K562 (cell line): ENCODE results near the gene ZFP92. TPM values are rescaled to one million over a fixed set of nuclear protein-coding genes. Genes with fewer than 3 reads are reported as not detected.

Source experiments
- ATAC-seq: fragments of 200-7000 bp; cut with Tn5 transposase; 3 replicates; pipeline ENCODE4 v1.9.1; 2020; ENCODE audit warnings: moderate library complexity
- BruUV-seq: library from RNA; stranded (reverse); fragments of 400-500 nt; replicated peaks from 2 replicates; lab custom pipeline; 2021; lab: Mats Ljungman, UMichigan
- CTCF ChIA-PET: fragments of 300-600 bp; formaldehyde crosslinking; extraction: SDS; loops from one replicate; lab custom pipeline; 2021; ENCODE audit warnings: low intra/inter-chr PET ratio; lab: Yijun Ruan, JAX
- POLR2A ChIA-PET: fragments of 300-600, 350-650 bp; sonication (Branson Sonifier 250); formaldehyde crosslinking; extraction: SDS; loops from one replicate; lab custom pipeline; 2021; ENCODE audit warnings: antibody characterized with exemption, inconsistent platforms; lab: Yijun Ruan, JAX
- DNase-seq, 4 experiments: peaks; one replicate each; pipeline versions ENCODE4 v3.0.0 to v3.0.0-alpha.2; 2011 to 2018; ENCODE audit warnings: low spot score in 3 of 4, mixed read lengths in 3 of 4; ENCODE audit errors: extremely low read depth in 1 of 4
- FAIRE-seq: peaks from 2 replicates; lab custom pipeline; 2011; peaks lifted over from hg19 to GRCh38; lab: Jason Lieb, UNC
- H2AFZ ChIP-seq: 2 replicates; pipeline ENCODE4 v1.6.0; 2011; ENCODE audit warnings: low read depth, low read length, control low read depth, inconsistent platforms
- H3K27ac ChIP-seq: fragments of 200-600 bp; 3 replicates; pipeline ENCODE4 v1.8.0; 2011; ENCODE audit warnings: low read depth, mild to moderate bottlenecking, control low read depth, inconsistent platforms, low read length, moderate library complexity, mixed read lengths; ENCODE audit errors: extremely low read depth
- H3K27me3 ChIP-seq, 2 experiments: fragments of 300-600 bp in 1 of 2; 2 replicates in 1 of 2; 3 replicates in 1 of 2; pipeline versions ENCODE4 v1.6.0 to v1.8.0; 2011; ENCODE audit warnings: inconsistent platforms in 2 of 2, low read length in 2 of 2, mild to moderate bottlenecking in 1 of 2, mixed read lengths in 1 of 2, moderate library complexity in 1 of 2; ENCODE audit not compliant: control insufficient read depth in 2 of 2, insufficient read depth in 2 of 2
- H3K36me3 ChIP-seq: fragments of 300-600 bp; 3 replicates; pipeline ENCODE4 v1.8.0; 2011; ENCODE audit warnings: mild to moderate bottlenecking, low read length, inconsistent platforms; ENCODE audit not compliant: control insufficient read depth, insufficient read depth
- H3K4me1 ChIP-seq, 2 experiments: fragments of 200-600 bp in 1 of 2; replicated peaks in 1 of 2; 2 replicates in 1 of 2; 3 replicates in 1 of 2; pipeline versions ENCODE4 v1.5.1 to v1.8.0; 2011; ENCODE audit warnings: inconsistent platforms in 2 of 2, low read length in 2 of 2, mild to moderate bottlenecking in 1 of 2, mixed read lengths in 1 of 2, moderate library complexity in 1 of 2; ENCODE audit not compliant: control insufficient read depth in 2 of 2, insufficient read depth in 2 of 2
- H3K4me2 ChIP-seq: 2 replicates; pipeline ENCODE4 v1.6.1; 2011; ENCODE audit warnings: low read length, control low read depth, inconsistent platforms, mixed read lengths; ENCODE audit not compliant: insufficient read depth
- H3K4me3 ChIP-seq: fragments of 200-600 bp; sonication (generic), shearing (Covaris generic); 2 replicates; pipeline ENCODE4 v1.5.1; 2016; ENCODE audit warnings: control low read depth, inconsistent platforms
- H3K79me2 ChIP-seq: fragments of 200-600 bp; 3 replicates; pipeline ENCODE4 v1.8.0; 2011; ENCODE audit warnings: low read length, inconsistent platforms; ENCODE audit not compliant: control insufficient read depth, insufficient read depth
- H3K9ac ChIP-seq, 2 experiments: 2 replicates each; pipeline versions ENCODE4 v1.6.0 to v1.6.1; 2011; ENCODE audit warnings: low read depth in 2 of 2, low read length in 2 of 2, control low read depth in 1 of 2, inconsistent platforms in 1 of 2, mild to moderate bottlenecking in 1 of 2, mixed read lengths in 1 of 2; ENCODE audit not compliant: insufficient read depth in 1 of 2
- H3K9me1 ChIP-seq: one replicate; pipeline ENCODE4 v1.6.0; 2011; ENCODE audit warnings: inconsistent platforms, mild to moderate bottlenecking, low read length, moderate library complexity; ENCODE audit not compliant: control insufficient read depth, insufficient read depth
- H3K9me3 ChIP-seq: replicated peaks from 2 replicates; pipeline ENCODE4 v1.5.1; 2011; ENCODE audit warnings: low read depth, low read length, inconsistent platforms; ENCODE audit not compliant: control insufficient read depth, insufficient read depth
- H4K20me1 ChIP-seq: replicated peaks from 2 replicates; pipeline ENCODE4 v1.6.1; 2011; ENCODE audit warnings: low read length, inconsistent platforms, mixed read lengths; ENCODE audit not compliant: control insufficient read depth, insufficient read depth
- BCOR ChIP-seq: fragments of 450-650 bp; IDR thresholded peaks from 2 replicates; pipeline ENCODE4 v1.6.1; 2016
- BHLHE40 ChIP-seq: IDR thresholded peaks from 2 replicates; pipeline ENCODE4 v1.6.1; 2011; ENCODE audit warnings: low read length, improper control_type of control experiment
- CBFA2T3 ChIP-seq: fragments of 450-650 bp; IDR thresholded peaks from 2 replicates; pipeline ENCODE4 v1.6.1; 2017
- CEBPB ChIP-seq: fragments of 450-650 bp; IDR thresholded peaks from 2 replicates; pipeline ENCODE4 v1.6.1; 2016; ENCODE audit warnings: missing genetic modification characterization, missing compliant biosample characterization
- MXD1 ChIP-seq: fragments of 250-450 bp; sonication (Bioruptor Pico); IDR thresholded peaks from 2 replicates; pipeline ENCODE4 v1.8.0; 2021; ENCODE audit warnings: borderline replicate concordance, mild to moderate bottlenecking, moderate library complexity; ENCODE audit not compliant: poor library complexity, severe bottlenecking
- NCOR1 ChIP-seq: fragments of 450-650 bp; IDR thresholded peaks from 2 replicates; pipeline ENCODE4 v1.6.1; 2016; ENCODE audit warnings: mild to moderate bottlenecking, moderate library complexity
- NR2C1 ChIP-seq, 2 experiments: fragments of 450-650 bp; IDR thresholded peaks; 2 replicates each; pipeline ENCODE4 v1.6.1; 2017; ENCODE audit warnings: mild to moderate bottlenecking in 2 of 2, antibody characterized with exemption in 1 of 2, inconsistent platforms in 1 of 2, missing compliant biosample characterization in 1 of 2, missing genetic modification characterization in 1 of 2
- NR4A1 ChIP-seq, 2 experiments: fragments of 250-450 bp in 1 of 2; fragments of 450-650 bp in 1 of 2; sonication (Bioruptor Pico) in 1 of 2; IDR thresholded peaks; 2 replicates each; pipeline versions ENCODE4 v1.4.0 to v1.6.1; 2016 to 2020; ENCODE audit warnings: mild to moderate bottlenecking in 2 of 2, missing compliant biosample characterization in 1 of 2, missing genetic modification characterization in 1 of 2, moderate library complexity in 1 of 2
- PBX2 ChIP-seq, 2 experiments: IDR thresholded peaks in 1 of 2; conservative IDR thresholded peaks in 1 of 2; 2 replicates each; pipeline ENCODE4 v1.6.1; 2016; ENCODE audit warnings: low read depth in 2 of 2, mild to moderate bottlenecking in 1 of 2, missing compliant biosample characterization in 1 of 2, missing genetic modification characterization in 1 of 2, moderate library complexity in 1 of 2
- SPI1 ChIP-seq: IDR thresholded peaks from 2 replicates; pipeline ENCODE4 v1.6.1; 2011; ENCODE audit warnings: low read depth, low read length, control low read depth, borderline replicate concordance
- SREBF1 ChIP-seq: fragments of 150-350 bp; IDR thresholded peaks from 2 replicates; pipeline ENCODE4 v1.6.1; 2014; ENCODE audit warnings: antibody characterized with exemption, low read depth, low read length, borderline replicate concordance
- XRCC4 ChIP-seq: IDR thresholded peaks from one replicate; pipeline ENCODE4 v1.6.1; 2011; ENCODE audit not compliant: insufficient read depth, insufficient read length; ENCODE audit errors: extremely low read depth
- ZNF449 ChIP-seq: fragments of 250-450 bp; sonication (Bioruptor Pico); IDR thresholded peaks from 2 replicates; pipeline ENCODE4 v1.8.0; 2022; ENCODE audit warnings: moderate library complexity, mild to moderate bottlenecking, inconsistent platforms
- ZNF79 ChIP-seq: fragments of 250-450 bp; sonication (Bioruptor Pico); IDR thresholded peaks from 2 replicates; pipeline ENCODE4 v1.4.0; 2020; ENCODE audit warnings: low read depth, mild to moderate bottlenecking, moderate library complexity
- WGBS: fragments of 100-300 bp; shearing (Covaris generic); methylation state at CpG from one replicate; pipeline ENCODE4 v1.1.6; 2016; ENCODE audit warnings: low coverage, mixed read lengths; ENCODE audit not compliant: insufficient coverage; ENCODE audit errors: missing lambda C conversion rate; 5-methylcytosine and 5-hydroxymethylcytosine counted together
- in situ Hi-C: fragments of 300-500 bp; cut with MboI; formaldehyde crosslinking; loops from 4 replicates; pipeline ENCODE4 v1.15.0; 2018; ENCODE audit warnings: inconsistent platforms, mixed read lengths
- intact Hi-C: fragments of 100-400 bp; cut with micrococcal nuclease; formaldehyde crosslinking; loops from 2 replicates; pipeline ENCODE4 v1.14.2; 2022
- polyA plus RNA-seq, 8 experiments: library from polyadenylated mRNA; depleted of rRNA in 4 of 8; stranded (reverse) in 5 of 8; unstranded in 3 of 8; fragments of >200 nt; fragmentation: Nextera tagmentation in 2 of 8; fragmentation: Illumina TruSeq in 1 of 8; extraction: Ambion mirVana in 2 of 8; extraction: Trizol in 1 of 8; gene quantifications; 2 replicates each; pipeline versions ENCODE4 v1.2.1 to v1.2.3, GENCODE V29; 2011 to 2014; ENCODE audit warnings: inconsistent platforms in 1 of 8, missing spikeins in 1 of 8
- total RNA-seq, 7 experiments: library from RNA; depleted of rRNA in 6 of 7; stranded (reverse); fragments of >200 nt in 6 of 7; fragmentation: Illumina TruSeq in 2 of 7; extraction: Trizol in 2 of 7; gene quantifications; 2 replicates each; pipeline versions ENCODE4 v1.2.1 to v1.2.3, GENCODE V29; 2011 to 2021; ENCODE audit warnings: low replicate concordance in 1 of 7

Gene ZFP92
- total and polyA plus RNA-seq, 9 of the 15 experiments (the other 6 are each of a cell fraction or from before 2014, with no cell fraction given): 0.32 to 3.3 (median 1.8) TPM

GRCh38 chrX:153379971-153380581, 31.2 kb upstream of the ZFP92 start:
- in situ Hi-C loops: no loop called here
- peak overlapping the region in 1 of 2 experiments; percentile 23; a peak in 1 of 4 replicates for H3K9ac ChIP-seq
- no peaks in the 10 kb centered on the region for H4K20me1 ChIP-seq
- peaks cover 33% of the 10 kb centered on the region in 2 experiments for H3K4me1 ChIP-seq
- intact Hi-C loops: loop anchor here (5.0 kb wide), 1 partner anchor 43 kb away; no protein-coding TSS in a partner anchor
- H3K4me3 ChIP-seq: no peak overlapping the region
- H3K27ac ChIP-seq: peak overlapping the region; percentile 43; the same call in 2 of the 3 replicates
- H3K36me3 ChIP-seq: no peaks in the 10 kb centered on the region
- peaks cover 6% of the 10 kb centered on the region; the same call in 1 of the 2 replicates for H3K9me3 ChIP-seq
- CTCF ChIA-PET: no interaction called here
- H3K79me2 ChIP-seq: no peaks in the 10 kb centered on the region
- 34% methylated on average over 9 of the region's 13 CpGs for WGBS
- H2AFZ ChIP-seq: peak overlapping the region; percentile 70
- BruUV-seq: no TSS peak
- DNase-seq (peak in 2 of 4 experiments; percentile 30 to 65), ATAC-seq (peak; percentile 39), FAIRE-seq (peak; percentile 54)
- peak overlapping the region; percentile 18; the same call in 1 of the 2 replicates for H3K4me2 ChIP-seq
- no peaks in the 10 kb centered on the region for H3K9me1 ChIP-seq
- no peaks in the 10 kb centered on the region; a peak in 1 of 5 replicates for H3K27me3 ChIP-seq
- POLR2A ChIA-PET: no interaction called here
- TF ChIP-seq ZNF449 (CRISPR knock-in tag): peak; percentile 59
- no peak for TF ChIP-seq BCOR
- TF ChIP-seq XRCC4: no peak
- TF ChIP-seq MXD1 (CRISPR knock-in tag): no peak
- 0 out of 2 replicates have a peak, but pooled peaks have one; percentile 15 for TF ChIP-seq NCOR1
- peak; percentile 86 for TF ChIP-seq CEBPB (tag)
- TF ChIP-seq BHLHE40: peak; percentile 57
- TF ChIP-seq PBX2 (CRISPR knock-in tag; IDR thresholded peaks at IDR 0.05; ENCODE audit: low read depth): peak; percentile 43; the same call in 1 of the 2 replicates
- TF ChIP-seq PBX2 (tag; conservative IDR thresholded peaks at IDR 0.05; ENCODE audit: low read depth): peak; percentile 97
- TF ChIP-seq NR2C1 (IDR thresholded peaks at IDR 0.05): no peak
- TF ChIP-seq NR2C1 (tag; IDR thresholded peaks at IDR 0.05): peak; percentile 45; the same call in 1 of the 2 replicates
- TF ChIP-seq SREBF1: no peak
- TF ChIP-seq ZNF79 (CRISPR knock-in tag): 0 out of 2 replicates have a peak, but pooled peaks have one; percentile 11
- peak; percentile 54 for TF ChIP-seq CBFA2T3
- TF ChIP-seq SPI1: no peak
- TF ChIP-seq NR4A1 (CRISPR knock-in tag; IDR thresholded peaks at IDR 0.05): no peak
- TF ChIP-seq NR4A1 (tag; IDR thresholded peaks at IDR 0.05): peak; percentile 72
